Fibroblast of skin of right biceps (primary cell): ENCODE results near the gene MAG.

Source experiments
- DNase-seq: peaks from one replicate; pipeline ENCODE4 v3.0.0-alpha.2; 2013

Gene MAG

DNA sequence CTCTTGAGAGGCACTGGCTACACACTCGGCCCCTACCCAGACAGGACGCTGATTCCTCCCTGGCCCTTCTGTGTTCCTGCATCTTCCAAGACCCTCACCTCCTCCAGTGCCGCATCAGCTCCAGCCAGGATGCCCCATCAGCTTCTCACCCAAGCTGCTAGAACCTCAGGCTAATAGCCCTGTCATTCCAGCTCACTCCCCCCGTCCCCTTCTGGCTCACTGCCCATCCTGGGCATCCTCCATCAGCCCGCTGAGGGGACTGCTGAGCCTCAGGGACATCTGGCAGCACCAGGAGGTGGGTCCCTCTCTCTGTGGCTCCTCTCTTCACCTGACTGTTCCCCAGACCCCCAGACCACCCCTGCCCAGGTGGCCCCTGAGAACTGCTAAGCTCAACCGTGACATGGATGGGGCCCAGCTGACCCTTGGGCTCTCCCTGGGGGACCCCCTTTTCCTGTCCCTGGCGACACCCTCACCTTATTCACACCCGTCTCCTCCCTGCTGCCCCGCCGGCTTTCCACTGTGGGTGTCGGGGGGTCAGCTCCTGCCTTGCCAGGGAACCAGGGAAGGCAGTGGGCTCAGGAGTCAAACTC, 71.1 kb downstream of the MAG start:
- no peak for DNase-seq
